ENCODE measurements around the gene DAZAP2. TPM values are rescaled to one million over a fixed set of nuclear protein-coding genes. Genes with fewer than 3 reads are reported as not detected.
A peak's percentile ranks its signal among the peaks of the same experiment; 100 is the strongest.

The DAZAP2 gene
- total and polyA plus RNA-seq, 9 of the 15 experiments (the other 6 are each of a cell fraction or from before 2014, with no cell fraction given), result 116 to 668 (median 227) TPM

DNA sequence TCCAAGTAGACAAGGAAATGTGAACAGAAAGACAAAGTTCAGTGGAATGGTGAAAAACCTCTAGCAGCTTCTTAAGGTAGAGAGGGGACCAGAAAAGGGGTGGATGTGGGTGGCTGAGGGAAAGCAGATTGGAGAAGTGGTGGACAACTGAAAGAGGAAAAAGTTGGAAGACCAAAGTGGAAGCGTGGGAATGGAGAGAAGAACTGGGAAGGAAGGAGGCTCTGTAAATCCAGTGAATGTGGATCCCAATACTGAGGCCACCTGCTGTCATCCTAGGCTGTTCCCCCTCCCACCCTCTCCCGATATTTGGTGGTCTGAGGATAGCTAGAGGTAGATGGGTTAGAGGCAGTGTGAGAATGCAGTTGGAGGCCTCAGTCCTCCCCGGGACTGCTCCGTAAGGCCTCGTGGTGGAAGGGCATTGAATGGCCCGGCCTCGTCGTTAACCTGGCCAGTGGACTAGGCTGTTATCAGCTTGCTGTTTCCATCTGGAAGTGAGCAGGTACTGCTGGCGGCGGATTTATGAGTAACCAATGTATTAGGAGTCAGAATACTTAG lies 19.9 kb upstream of the DAZAP2 start (continued):
- no peak for TF ChIP-seq SPI1 (IDR thresholded peaks at IDR 0.05; ENCODE audit: borderline replicate concordance, low read depth, low read length)
- TF ChIP-seq HNRNPK (IDR thresholded peaks at IDR 0.05; ENCODE audit: low read depth, low read length, poor library complexity, severe bottlenecking), result no peak
- TF ChIP-seq ZEB2 (IDR thresholded peaks at IDR 0.05), result 0 out of 2 replicates have a peak, but pooled peaks have one; percentile 38
- no peak for TF ChIP-seq RFX5 (IDR thresholded peaks at IDR 0.05; ENCODE audit: low read depth, low read length)
- TF ChIP-seq HLTF (IDR thresholded peaks at IDR 0.05), result 0 out of 2 replicates have a peak, but pooled peaks have one; percentile 29
- no peak for TF ChIP-seq RBM17 (IDR thresholded peaks at IDR 0.05; ENCODE audit: borderline replicate concordance, low read depth, low read length)
- TF ChIP-seq KDM5B (IDR thresholded peaks at IDR 0.05; ENCODE audit: insufficient replicate concordance, low read depth, low read length), result peak; percentile 70
- peak; percentile 75 for TF ChIP-seq NFRKB (IDR thresholded peaks at IDR 0.05; ENCODE audit: low read depth)
- TF ChIP-seq BRD9 (IDR thresholded peaks at IDR 0.05; ENCODE audit: low read depth, partially characterized antibody), result peak; percentile 23
- TF ChIP-seq MGA (IDR thresholded peaks at IDR 0.05), result peak; percentile 81
- no peak for TF ChIP-seq ZKSCAN3 (CRISPR knock-in tag; IDR thresholded peaks at IDR 0.05)
- TF ChIP-seq, protein P1, sequence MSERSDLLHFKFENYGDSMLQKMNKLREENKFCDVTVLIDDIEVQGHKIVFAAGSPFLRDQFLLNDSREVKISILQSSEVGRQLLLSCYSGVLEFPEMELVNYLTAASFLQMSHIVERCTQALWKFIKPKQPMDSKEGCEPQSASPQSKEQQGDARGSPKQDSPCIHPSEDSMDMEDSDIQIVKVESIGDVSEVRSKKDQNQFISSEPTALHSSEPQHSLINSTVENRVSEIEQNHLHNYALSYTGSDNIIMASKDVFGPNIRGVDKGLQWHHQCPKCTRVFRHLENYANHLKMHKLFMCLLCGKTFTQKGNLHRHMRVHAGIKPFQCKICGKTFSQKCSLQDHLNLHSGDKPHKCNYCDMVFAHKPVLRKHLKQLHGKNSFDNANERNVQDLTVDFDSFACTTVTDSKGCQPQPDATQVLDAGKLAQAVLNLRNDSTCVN (CRISPR knock-in tag; IDR thresholded peaks at IDR 0.05), result no peak
- no peak for TF ChIP-seq GATAD2A (IDR thresholded peaks at IDR 0.05)
- TF ChIP-seq NR4A1 (CRISPR knock-in tag; IDR thresholded peaks at IDR 0.05), result no peak
- no peak for TF ChIP-seq NR4A1 (tag; IDR thresholded peaks at IDR 0.05)
- TF ChIP-seq IRF2 (CRISPR knock-in tag; IDR thresholded peaks at IDR 0.05), result no peak
- no peak for TF ChIP-seq MCM7 (IDR thresholded peaks at IDR 0.05)
- no peak for TF ChIP-seq SIN3B (IDR thresholded peaks at IDR 0.05; ENCODE audit: low read depth)
- peak in 1 of 2 experiments; percentile 13; a peak in 1 of 4 replicates for TF ChIP-seq KDM1A (IDR thresholded peaks at IDR 0.05)

Measured in K562 (cell line).